Hepatocyte (in vitro differentiated cells): ENCODE measurements around the gene TSPAN9. TPM values are rescaled to one million over a fixed set of nuclear protein-coding genes. Genes with fewer than 3 reads are reported as not detected.

Source experiments
- DNase-seq: peaks from one replicate; pipeline ENCODE4 v3.0.0-alpha.2; 2016; ENCODE audit warnings: low spot score
- H2AFZ ChIP-seq: fragments of 200-600 bp; sonication (generic); 2 replicates; pipeline ENCODE4 v1.6.0; 2016; ENCODE audit warnings: antibody characterized with exemption, mild to moderate bottlenecking
- H3K27ac ChIP-seq: fragments of 200-600 bp; sonication (generic); 2 replicates; pipeline ENCODE4 v1.5.1; 2016; ENCODE audit warnings: mild to moderate bottlenecking
- H3K27me3 ChIP-seq: fragments of 200-600 bp; sonication (generic); 2 replicates; pipeline ENCODE4 v1.6.1; 2016
- H3K36me3 ChIP-seq: fragments of 200-600 bp; sonication (generic); replicated peaks from 2 replicates; pipeline ENCODE4 v1.5.1; 2016; ENCODE audit warnings: low read depth; ENCODE audit not compliant: insufficient read depth
- H3K4me1 ChIP-seq: fragments of 200-600 bp; sonication (generic); 2 replicates; pipeline ENCODE4 v1.5.1; 2016; ENCODE audit warnings: mild to moderate bottlenecking, moderate library complexity; ENCODE audit not compliant: insufficient read depth
- H3K4me2 ChIP-seq: fragments of 200-600 bp; sonication (generic); 2 replicates; pipeline ENCODE4 v1.6.0; 2016
- H3K4me3 ChIP-seq: fragments of 200-600 bp; sonication (generic); 2 replicates; pipeline ENCODE4 v1.5.1; 2016; ENCODE audit warnings: mild to moderate bottlenecking
- H3K79me2 ChIP-seq: fragments of 200-600 bp; sonication (generic); 2 replicates; pipeline ENCODE4 v1.6.0; 2017; ENCODE audit warnings: mild to moderate bottlenecking
- H3K9me2 ChIP-seq: fragments of 200-600 bp; sonication (generic); replicated peaks from 2 replicates; pipeline ENCODE4 v1.6.0; 2017; ENCODE audit warnings: mild to moderate bottlenecking; ENCODE audit not compliant: insufficient read depth
- H3K9me3 ChIP-seq: fragments of 200-600 bp; sonication (generic); 2 replicates; pipeline ENCODE4 v1.5.1; 2016; ENCODE audit warnings: low read depth, mild to moderate bottlenecking
- H4K20me1 ChIP-seq: fragments of 200-600 bp; sonication (generic); 2 replicates; pipeline ENCODE4 v1.6.0; 2016; ENCODE audit warnings: mild to moderate bottlenecking; ENCODE audit not compliant: insufficient read depth, poor library complexity, severe bottlenecking
- EZH2 ChIP-seq: fragments of 200-600 bp; sonication (generic); IDR thresholded peaks from 2 replicates; pipeline ENCODE4 v1.6.1; 2016; ENCODE audit warnings: antibody characterized with exemption, mild to moderate bottlenecking, borderline replicate concordance
- EZH2phosphoT487 ChIP-seq: fragments of 200-600 bp; sonication (generic); IDR thresholded peaks from one replicate; pipeline ENCODE4 v1.6.1; 2018; ENCODE audit warnings: antibody characterized with exemption, mild to moderate bottlenecking, low read depth, moderate library complexity; ENCODE audit not compliant: unreplicated experiment, severe bottlenecking
- WGBS: methylation state at CpG from one replicate; pipeline ENCODE4 v1.1.6; 2016; ENCODE audit warnings: low lambda C conversion rate; ENCODE audit errors: missing lambda C conversion rate; 5-methylcytosine and 5-hydroxymethylcytosine counted together
- polyA plus RNA-seq: library from polyadenylated mRNA; unstranded; fragments of >200 nt; fragmentation: Nextera tagmentation; extraction: Ambion mirVana; gene quantifications from 2 replicates; pipeline ENCODE4 v1.2.1, GENCODE V29; 2016
- total RNA-seq: library from RNA; depleted of rRNA; stranded (reverse); fragments of >200 nt; gene quantifications from 2 replicates; pipeline ENCODE4 v1.2.3, GENCODE V29; 2014
- TF ChIP-seq, protein P1 (sequence below): fragments of 200-600 bp; sonication (generic); IDR thresholded peaks from 2 replicates; pipeline ENCODE4 v1.5.1; 2016; ENCODE audit warnings: antibody characterized with exemption, mild to moderate bottlenecking; ENCODE audit not compliant: poor library complexity

TSPAN9 gene
- total and polyA plus RNA-seq, 2 experiments from 2014 or later = 16.6 to 38.6 TPM

DNA sequence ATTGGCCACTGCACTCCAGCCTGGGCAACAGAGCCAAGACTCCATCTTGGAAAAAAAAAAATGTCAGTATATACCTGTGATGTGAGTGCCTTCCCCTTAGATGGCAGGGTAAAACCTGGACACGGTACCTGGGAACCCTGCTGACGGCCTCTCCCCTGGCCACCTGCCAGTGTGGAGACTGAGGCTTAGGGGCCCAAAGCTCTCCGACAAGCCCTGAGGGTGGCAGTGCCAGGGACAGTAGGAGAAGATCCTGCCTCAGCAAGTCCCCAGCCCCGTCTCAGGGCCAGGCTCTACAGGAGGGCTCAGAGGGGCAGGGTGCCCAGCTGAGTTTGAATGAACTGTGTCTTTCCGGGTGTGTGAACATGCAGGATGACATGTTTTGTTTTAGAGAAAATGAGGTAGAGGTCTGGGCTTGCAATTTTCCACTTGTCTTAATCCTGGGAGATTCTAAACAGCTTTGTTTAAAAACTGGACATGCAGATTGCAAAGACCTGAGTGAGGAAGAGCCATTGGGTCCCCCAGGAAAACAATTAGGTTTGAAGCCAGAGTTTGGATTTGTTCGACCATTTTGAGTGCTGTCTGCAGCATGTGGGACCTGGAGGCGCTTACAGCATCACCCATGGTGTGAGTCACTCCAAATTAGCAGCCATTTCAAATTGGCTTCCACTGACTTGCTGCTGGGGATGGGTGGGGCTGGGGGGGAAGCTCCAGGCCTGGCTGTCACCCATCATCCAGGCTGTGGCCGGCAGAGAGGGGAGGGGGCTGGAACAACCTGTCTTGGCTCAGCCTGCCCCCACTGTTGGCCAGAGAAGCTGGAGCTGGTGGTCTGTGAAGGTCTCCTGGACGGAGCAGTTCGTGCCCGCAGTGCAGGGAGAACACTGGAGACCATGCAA lies 10.8 kb downstream of the TSPAN9 start:
- Histone ChIP-seq H3K36me3 (no peaks in the 10 kb centered on the region), H3K79me2 (peaks cover 25% of the 10 kb centered on the region), H3K9me3 (no peaks in the 10 kb centered on the region), H3K27me3 (no peaks in the 10 kb centered on the region), H4K20me1 (no peaks in the 10 kb centered on the region), H3K9me2 (no peaks in the 10 kb centered on the region), H3K4me3 (no peak overlapping the region), H3K4me2 (no peak overlapping the region), H3K27ac (no peak overlapping the region), H3K4me1 (peaks cover 31% of the 10 kb centered on the region), H2AFZ (no peak overlapping the region)
- WGBS = 90% methylated on average over 11 of the region's 11 CpGs
- no peak for DNase-seq
- TF ChIP-seq EZH2phosphoT487 (no peak), EZH2 (no peak)
- TF ChIP-seq, protein P1, sequence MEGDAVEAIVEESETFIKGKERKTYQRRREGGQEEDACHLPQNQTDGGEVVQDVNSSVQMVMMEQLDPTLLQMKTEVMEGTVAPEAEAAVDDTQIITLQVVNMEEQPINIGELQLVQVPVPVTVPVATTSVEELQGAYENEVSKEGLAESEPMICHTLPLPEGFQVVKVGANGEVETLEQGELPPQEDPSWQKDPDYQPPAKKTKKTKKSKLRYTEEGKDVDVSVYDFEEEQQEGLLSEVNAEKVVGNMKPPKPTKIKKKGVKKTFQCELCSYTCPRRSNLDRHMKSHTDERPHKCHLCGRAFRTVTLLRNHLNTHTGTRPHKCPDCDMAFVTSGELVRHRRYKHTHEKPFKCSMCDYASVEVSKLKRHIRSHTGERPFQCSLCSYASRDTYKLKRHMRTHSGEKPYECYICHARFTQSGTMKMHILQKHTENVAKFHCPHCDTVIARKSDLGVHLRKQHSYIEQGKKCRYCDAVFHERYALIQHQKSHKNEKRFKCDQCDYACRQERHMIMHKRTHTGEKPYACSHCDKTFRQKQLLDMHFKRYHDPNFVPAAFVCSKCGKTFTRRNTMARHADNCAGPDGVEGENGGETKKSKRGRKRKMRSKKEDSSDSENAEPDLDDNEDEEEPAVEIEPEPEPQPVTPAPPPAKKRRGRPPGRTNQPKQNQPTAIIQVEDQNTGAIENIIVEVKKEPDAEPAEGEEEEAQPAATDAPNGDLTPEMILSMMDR = no peak

DNA sequence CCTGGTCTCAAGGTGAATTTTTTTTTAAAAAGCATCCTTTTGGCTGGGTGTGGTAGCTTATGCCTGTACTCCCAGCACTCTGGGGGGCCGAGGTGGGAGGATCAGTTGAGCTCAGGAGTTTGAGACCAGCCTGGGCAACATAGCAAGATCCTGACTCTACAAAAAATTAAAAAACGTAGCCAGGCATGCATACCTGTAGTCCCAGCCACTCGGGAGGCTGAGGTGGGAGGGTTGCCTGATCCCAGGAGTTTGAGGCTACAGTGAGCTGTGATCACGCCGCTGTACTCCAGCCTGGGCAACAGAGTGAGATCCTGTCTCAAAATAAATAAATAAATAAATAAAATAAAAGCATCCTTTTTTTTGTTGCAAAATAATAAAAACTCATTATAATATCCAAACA lies 12.4 kb downstream of the TSPAN9 start:
- H4K20me1 ChIP-seq = no peaks in the 10 kb centered on the region
- TF ChIP-seq EZH2 (no peak), EZH2phosphoT487 (no peak)
- TF ChIP-seq, protein P1 = no peak
- H3K4me3 ChIP-seq = no peak overlapping the region
- peaks cover 17% of the 10 kb centered on the region for H3K4me1 ChIP-seq
- no peaks in the 10 kb centered on the region for H3K9me2 ChIP-seq
- H3K27ac ChIP-seq = no peak overlapping the region
- no peaks in the 10 kb centered on the region for H3K27me3 ChIP-seq
- no peaks in the 10 kb centered on the region for H3K36me3 ChIP-seq
- no peak overlapping the region for H2AFZ ChIP-seq
- WGBS = 94% methylated on average over 5 of the region's 5 CpGs
- H3K79me2 ChIP-seq = peaks cover 23% of the 10 kb centered on the region
- no peak overlapping the region for H3K4me2 ChIP-seq
- no peaks in the 10 kb centered on the region for H3K9me3 ChIP-seq
- DNase-seq = no peak

DNA sequence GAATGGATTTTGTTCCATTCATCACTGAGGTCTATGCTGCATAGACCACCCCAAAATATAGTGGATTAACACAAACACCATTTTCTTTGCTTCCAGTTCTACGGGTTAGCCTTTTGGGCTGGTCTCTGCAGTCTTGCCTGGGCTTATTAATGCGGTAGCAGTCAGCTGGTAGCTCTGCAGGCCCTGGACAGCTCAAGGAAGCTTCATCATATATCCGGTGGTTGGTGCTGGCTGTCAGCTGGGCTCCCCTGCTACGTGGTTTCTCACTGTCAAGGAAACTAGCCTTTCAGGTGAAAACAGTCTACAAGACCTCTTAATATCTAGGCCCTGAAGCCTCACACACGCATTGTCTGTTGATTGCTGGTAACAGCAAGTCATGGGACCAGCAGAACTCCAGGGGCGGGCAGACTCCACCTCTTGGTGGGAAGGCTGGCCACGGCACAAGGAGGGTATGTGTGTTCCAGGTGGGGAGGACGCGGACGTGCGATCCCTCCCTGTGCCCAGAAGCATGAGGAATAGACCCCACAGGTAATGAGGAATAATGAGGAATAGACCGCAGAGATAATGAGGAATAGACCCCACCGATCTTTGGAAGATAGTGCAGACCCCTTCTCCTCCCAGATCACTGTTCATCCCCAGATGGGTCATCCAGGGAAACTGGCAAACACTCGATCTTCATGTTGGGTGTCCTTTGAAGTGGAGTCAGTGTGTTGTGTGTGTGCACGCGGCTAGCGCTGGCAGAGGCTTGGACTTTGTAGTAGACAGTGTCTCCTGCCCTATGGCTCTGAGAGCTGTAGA lies 13.3 kb downstream of the TSPAN9 start:
- Histone ChIP-seq H4K20me1 (no peaks in the 10 kb centered on the region), H3K4me2 (no peak overlapping the region), H2AFZ (no peak overlapping the region), H3K27me3 (no peaks in the 10 kb centered on the region), H3K4me3 (no peak overlapping the region), H3K4me1 (peaks cover 8% of the 10 kb centered on the region), H3K79me2 (peaks cover 20% of the 10 kb centered on the region), H3K9me2 (no peaks in the 10 kb centered on the region), H3K27ac (no peak overlapping the region), H3K36me3 (no peaks in the 10 kb centered on the region), H3K9me3 (no peaks in the 10 kb centered on the region)
- TF ChIP-seq EZH2 (no peak), EZH2phosphoT487 (no peak)
- TF ChIP-seq, protein P1 = no peak
- DNase-seq = no peak
- 90% methylated on average over 17 of the region's 17 CpGs for WGBS
